BLaER1 (cell line): Measurements from ENCODE around the gene KLHL29.

ENCODE experiments used
- H3K27ac ChIP-seq: shearing (Covaris generic); formaldehyde crosslinking; 2 replicates; pipeline ENCODE4 v1.8.1; 2022
- H3K27me3 ChIP-seq: shearing (Covaris generic); formaldehyde crosslinking; 2 replicates; pipeline ENCODE4 v1.8.1; 2022
- H3K36me3 ChIP-seq: shearing (Covaris generic); formaldehyde crosslinking; 2 replicates; pipeline ENCODE4 v1.8.1; 2022
- H3K4me1 ChIP-seq: shearing (Covaris generic); formaldehyde crosslinking; 2 replicates; pipeline ENCODE4 v1.8.1; 2022
- H3K4me2 ChIP-seq: shearing (Covaris generic); formaldehyde crosslinking; 2 replicates; pipeline ENCODE4 v1.8.1; 2022
- H3K4me3 ChIP-seq: shearing (Covaris generic); formaldehyde crosslinking; 2 replicates; pipeline ENCODE4 v1.8.1; 2022
- H3K9ac ChIP-seq: shearing (Covaris generic); formaldehyde crosslinking; 2 replicates; pipeline ENCODE4 v1.8.1; 2022
- H3K9me3 ChIP-seq: shearing (Covaris generic); formaldehyde crosslinking; 2 replicates; pipeline ENCODE4 v1.8.1; 2022
- H4K20me1 ChIP-seq: shearing (Covaris generic); formaldehyde crosslinking; 2 replicates; pipeline ENCODE4 v1.8.1; 2022
- Cebpa-rat ChIP-seq: shearing (Covaris generic); IDR thresholded peaks from 2 replicates; pipeline ENCODE4 v1.8.1; 2022

Gene KLHL29

DNA sequence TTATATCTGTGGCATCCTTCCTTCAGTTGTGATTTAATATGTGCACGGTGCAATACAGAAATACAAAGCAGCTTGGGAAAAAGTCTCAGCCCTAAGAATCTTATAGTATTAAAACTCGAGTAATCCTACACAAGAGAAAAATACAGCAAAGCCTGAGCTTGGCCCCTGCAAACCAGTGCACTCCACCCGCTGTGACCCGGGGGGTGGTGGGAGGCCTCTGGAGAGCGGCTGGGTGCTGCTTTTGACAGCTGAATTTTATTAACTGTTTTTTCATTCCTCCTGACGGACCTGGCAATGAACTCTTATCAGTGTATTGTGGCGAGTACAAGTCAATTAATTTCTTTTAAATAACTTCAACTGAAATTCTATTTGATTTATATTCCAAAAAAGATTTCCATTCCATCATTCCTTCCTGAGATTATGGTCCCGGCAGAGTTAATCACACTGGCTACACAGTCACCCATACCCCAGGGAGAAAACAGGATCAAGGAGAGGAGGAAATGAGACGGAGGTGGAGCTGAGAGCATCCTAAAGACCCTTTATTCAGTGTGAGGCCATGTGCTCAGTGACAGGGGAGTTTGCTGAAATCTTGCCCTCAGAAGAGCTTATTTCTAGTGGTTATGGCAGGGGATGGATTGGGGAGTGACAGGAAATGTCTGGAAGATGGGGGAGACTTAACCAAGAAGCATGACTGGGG lies 124.8 kb downstream of the KLHL29 start:
- Histone ChIP-seq H4K20me1 (no peaks in the 10 kb centered on the region), H3K9me3 (no peaks in the 10 kb centered on the region), H3K36me3 (no peaks in the 10 kb centered on the region), H3K27me3 (no peaks in the 10 kb centered on the region), H3K4me2 (no peak overlapping the region), H3K4me3 (no peak overlapping the region), H3K27ac (no peak overlapping the region), H3K4me1 (peaks cover 12% of the 10 kb centered on the region), H3K9ac (no peak overlapping the region)
- no peak for TF ChIP-seq Cebpa-rat

DNA sequence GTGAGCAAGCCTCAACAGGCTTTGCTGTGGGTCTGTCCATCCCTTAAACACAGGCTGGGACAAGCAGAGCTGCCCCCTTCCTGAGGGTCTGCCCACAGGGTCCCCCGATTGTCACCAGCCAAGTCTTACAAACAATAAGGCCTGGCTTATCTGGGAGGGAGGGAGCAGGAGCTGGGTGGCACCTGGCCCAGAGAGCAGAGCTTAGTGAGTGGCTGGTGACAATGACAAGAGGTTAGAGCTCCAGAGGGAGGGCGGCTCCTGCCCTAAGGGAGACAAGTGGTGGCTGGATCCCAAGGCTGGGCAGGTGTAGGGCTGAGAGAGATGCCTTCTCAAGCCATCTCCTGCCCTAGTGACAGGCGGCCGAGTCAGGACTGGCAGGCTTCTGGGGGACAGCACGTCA lies 125.5 kb downstream of the KLHL29 start:
- peaks cover 12% of the 10 kb centered on the region for H3K4me1 ChIP-seq
- no peaks in the 10 kb centered on the region for H4K20me1 ChIP-seq
- TF ChIP-seq Cebpa-rat, result no peak
- no peaks in the 10 kb centered on the region for H3K36me3 ChIP-seq
- H3K4me2 ChIP-seq, result no peak overlapping the region
- no peaks in the 10 kb centered on the region for H3K9me3 ChIP-seq
- H3K9ac ChIP-seq, result no peak overlapping the region
- no peak overlapping the region for H3K4me3 ChIP-seq
- no peaks in the 10 kb centered on the region for H3K27me3 ChIP-seq
- H3K27ac ChIP-seq, result no peak overlapping the region

DNA sequence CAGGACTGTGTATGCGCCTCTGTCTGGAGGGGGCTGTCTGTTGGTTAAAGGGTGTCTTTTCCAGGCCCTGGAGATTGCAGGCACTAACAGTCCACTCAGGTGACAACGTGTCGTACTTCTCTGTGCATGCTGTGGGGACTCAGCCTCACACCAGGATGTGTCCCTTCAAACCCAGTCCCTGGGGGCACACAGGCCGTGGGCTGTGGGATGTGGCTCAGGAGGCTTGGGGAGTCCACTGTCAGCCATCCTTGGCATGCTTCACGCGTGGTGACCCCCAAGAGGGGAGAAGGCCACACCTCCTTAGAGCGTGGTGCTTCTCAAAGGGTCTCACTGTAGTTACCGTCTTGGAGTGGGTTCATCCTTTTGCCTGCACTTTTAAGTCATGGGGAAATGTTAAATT lies 127.8 kb downstream of the KLHL29 start:
- H3K4me1 ChIP-seq, result no peaks in the 10 kb centered on the region
- H4K20me1 ChIP-seq, result no peaks in the 10 kb centered on the region
- no peak for TF ChIP-seq Cebpa-rat
- no peak overlapping the region for H3K4me2 ChIP-seq
- no peaks in the 10 kb centered on the region for H3K27me3 ChIP-seq
- no peak overlapping the region for H3K4me3 ChIP-seq
- H3K9me3 ChIP-seq, result no peaks in the 10 kb centered on the region
- H3K27ac ChIP-seq, result no peak overlapping the region
- no peak overlapping the region for H3K9ac ChIP-seq
- no peaks in the 10 kb centered on the region for H3K36me3 ChIP-seq

DNA sequence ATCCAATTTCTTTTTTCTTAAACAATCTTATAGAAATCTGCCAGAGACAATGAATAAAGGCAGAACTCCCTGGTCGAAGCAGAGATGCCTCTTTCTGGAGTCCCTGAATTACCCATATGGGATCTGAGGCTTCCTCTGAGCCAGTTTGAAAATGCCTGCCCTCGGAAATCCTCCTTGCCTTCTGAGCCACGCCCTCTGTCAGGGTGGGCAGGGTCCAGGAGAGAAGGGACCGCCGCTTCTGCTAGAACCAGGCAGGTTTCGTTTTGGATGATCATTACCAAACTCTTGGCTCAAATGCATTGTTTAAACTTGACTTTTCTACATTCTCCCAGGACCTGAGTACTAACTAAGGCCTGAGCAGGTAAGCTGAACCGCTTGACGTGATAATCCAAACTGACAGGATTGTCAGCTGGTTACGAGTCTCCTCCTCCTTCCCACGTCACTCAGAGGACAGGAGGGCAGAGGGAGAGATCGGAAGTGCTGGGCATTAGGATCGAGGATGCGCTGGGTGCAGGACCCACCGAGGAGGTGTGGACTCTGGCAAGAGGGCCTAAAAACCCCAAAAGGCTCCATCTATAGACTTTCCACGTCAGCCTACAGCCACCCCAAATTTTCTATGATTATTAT lies 128.4 kb downstream of the KLHL29 start:
- Histone ChIP-seq H3K4me2 (no peak overlapping the region), H3K36me3 (no peaks in the 10 kb centered on the region), H3K27ac (no peak overlapping the region), H3K27me3 (no peaks in the 10 kb centered on the region), H3K4me3 (no peak overlapping the region), H4K20me1 (no peaks in the 10 kb centered on the region), H3K9ac (no peak overlapping the region), H3K9me3 (no peaks in the 10 kb centered on the region), H3K4me1 (no peaks in the 10 kb centered on the region)
- no peak for TF ChIP-seq Cebpa-rat

DNA sequence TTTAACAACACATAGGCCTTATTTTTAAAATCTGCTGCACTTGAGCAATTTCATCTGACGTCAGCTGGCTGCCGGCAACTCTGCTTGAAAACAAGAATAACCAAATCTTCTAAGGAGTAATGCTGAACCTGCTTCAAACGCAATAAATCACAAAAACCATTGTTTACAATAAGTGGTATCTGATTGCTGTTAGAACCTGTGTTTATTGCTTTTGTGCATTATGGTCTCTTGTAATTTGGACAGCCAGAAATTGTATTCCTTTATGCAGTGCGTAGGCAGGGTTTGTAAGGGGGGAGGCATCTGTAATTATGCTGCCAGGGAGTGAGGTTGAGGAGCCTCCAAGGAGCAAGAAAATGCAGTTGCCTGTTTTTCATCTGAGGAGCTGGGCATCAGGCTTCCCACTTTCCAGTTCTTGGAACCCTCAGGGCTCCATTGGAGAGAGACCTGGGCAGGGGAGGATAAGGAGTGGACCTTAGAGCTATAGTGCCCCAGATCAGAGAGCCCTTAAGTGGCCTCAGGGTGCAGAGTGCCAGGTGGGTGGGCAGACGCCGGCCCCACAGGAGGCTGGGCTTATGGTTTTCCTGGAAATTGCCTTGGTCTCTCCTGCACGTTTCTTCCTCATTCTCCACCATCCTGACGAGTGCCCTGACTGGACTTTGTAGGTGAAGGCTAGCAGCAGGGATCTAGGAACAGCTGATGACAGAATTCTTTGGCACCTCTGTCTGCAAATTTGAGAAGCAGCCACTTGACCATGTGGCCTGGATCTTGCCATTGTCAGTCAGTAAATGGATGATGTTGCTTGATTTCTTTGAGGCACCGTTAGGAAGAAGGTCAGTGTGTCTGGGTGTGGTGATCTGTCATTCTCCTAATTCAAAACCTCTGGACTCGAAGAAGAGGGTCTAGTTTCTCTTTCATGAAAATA lies 129.2 kb downstream of the KLHL29 start:
- H3K4me1 ChIP-seq, result no peaks in the 10 kb centered on the region
- no peak overlapping the region for H3K4me3 ChIP-seq
- H3K27ac ChIP-seq, result no peak overlapping the region
- no peak overlapping the region for H3K4me2 ChIP-seq
- no peak overlapping the region for H3K9ac ChIP-seq
- H3K9me3 ChIP-seq, result no peaks in the 10 kb centered on the region
- no peaks in the 10 kb centered on the region for H3K36me3 ChIP-seq
- TF ChIP-seq Cebpa-rat, result no peak
- H3K27me3 ChIP-seq, result no peaks in the 10 kb centered on the region
- no peaks in the 10 kb centered on the region for H4K20me1 ChIP-seq

DNA sequence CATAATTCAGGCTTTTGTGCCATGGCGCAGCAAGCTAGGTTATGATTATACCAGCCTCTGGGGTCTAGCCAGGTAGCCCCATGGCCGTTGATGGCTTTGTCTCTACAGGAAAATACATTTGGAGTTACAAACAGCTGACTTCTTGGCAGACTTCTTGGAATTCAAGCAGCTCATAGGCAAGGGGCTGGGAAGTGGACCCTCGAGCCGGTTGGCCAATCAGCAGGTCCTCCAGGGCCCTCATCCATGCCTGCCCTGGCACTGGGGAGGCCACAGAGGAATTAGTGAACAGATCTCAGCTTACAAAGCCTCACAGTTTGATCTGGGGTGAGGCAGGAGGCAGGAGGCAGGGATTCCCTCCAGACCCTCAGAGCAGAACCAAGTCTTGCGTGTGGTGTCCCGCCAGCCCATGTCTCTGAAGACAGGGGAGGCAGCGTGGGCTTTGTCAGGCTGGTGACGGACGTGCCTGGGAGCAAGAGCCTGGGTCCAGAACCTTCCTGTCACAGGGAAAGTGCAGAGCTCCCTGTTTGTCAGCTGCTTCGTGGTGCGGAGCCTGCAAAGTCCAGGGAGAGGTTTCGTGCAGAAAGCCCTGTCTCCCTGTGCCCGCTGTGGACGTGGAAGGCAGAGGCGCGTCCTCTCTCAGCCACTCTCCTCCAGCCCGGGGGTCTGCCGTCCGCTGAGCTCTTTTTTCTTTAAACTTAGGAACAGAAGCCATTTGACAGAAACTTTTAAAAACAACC lies 131.7 kb downstream of the KLHL29 start:
- Histone ChIP-seq H3K4me2 (no peak overlapping the region), H4K20me1 (no peaks in the 10 kb centered on the region), H3K9ac (no peak overlapping the region), H3K36me3 (no peaks in the 10 kb centered on the region), H3K4me1 (no peaks in the 10 kb centered on the region), H3K27me3 (no peaks in the 10 kb centered on the region), H3K9me3 (no peaks in the 10 kb centered on the region), H3K27ac (no peak overlapping the region), H3K4me3 (no peak overlapping the region)
- no peak for TF ChIP-seq Cebpa-rat

DNA sequence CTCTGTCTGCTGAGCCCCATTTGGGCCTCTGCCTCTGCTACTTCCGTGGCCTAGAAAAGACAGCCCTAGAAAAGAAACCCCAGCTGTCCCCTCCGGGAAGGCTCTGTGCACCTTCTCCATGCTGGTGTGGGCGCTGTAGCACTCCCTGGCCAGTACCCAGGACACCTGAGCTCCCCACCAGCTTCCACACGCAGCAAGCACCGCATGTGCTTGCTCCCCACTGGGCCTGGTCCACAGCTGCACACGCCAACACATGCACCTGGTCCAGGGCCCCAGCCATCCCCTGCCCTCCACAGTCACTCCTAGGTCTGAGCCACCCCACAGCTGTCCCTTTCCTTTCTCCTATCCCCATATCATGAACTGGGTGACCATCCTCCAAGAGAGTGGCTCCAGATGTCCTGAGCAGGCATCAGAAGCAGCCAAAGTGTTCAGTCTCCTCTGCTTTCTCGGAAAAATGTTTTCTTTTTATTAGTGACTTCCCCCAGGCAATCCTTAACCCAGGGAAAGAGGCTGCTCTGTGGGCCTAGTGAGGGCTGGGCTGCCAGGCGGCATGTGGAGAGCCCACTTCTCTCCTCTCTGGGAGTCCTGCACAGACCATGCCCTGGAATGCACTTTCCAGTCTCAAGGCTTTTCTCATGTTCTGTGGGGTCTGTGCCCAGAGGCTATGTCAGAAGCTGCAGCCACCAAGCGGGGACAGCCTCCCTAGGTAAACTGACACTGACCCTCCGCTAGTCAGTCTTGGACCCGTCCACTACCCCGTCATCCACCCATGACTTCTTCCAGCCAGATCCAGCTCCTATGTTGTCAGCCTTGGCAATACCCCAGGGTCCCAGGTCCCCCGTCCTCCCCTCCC lies 133.7 kb downstream of the KLHL29 start:
- H3K36me3 ChIP-seq, result no peaks in the 10 kb centered on the region
- H4K20me1 ChIP-seq, result no peaks in the 10 kb centered on the region
- no peak overlapping the region for H3K4me2 ChIP-seq
- TF ChIP-seq Cebpa-rat, result no peak
- no peaks in the 10 kb centered on the region for H3K9me3 ChIP-seq
- no peak overlapping the region for H3K27ac ChIP-seq
- no peaks in the 10 kb centered on the region for H3K4me1 ChIP-seq
- H3K9ac ChIP-seq, result no peak overlapping the region
- no peaks in the 10 kb centered on the region for H3K27me3 ChIP-seq
- H3K4me3 ChIP-seq, result no peak overlapping the region

DNA sequence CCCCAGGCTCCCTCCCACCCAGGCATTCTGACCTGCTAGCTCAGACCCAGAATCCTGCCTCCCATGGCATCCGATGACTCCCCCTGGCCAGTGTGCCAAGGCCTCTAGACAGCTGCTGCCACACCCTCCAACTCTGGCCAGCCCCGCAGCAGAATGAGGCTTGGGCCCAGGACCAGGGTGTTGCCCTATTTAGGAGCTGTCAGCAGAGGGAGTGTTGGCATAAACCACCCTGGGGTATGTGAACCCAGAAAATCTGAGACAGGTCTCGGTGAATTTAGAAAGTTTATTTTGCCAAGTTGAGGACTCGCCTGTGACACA lies 134.3 kb downstream of the KLHL29 start:
- Histone ChIP-seq H3K4me1 (no peaks in the 10 kb centered on the region), H3K9ac (no peak overlapping the region), H3K4me3 (no peak overlapping the region), H3K36me3 (no peaks in the 10 kb centered on the region), H3K4me2 (no peak overlapping the region), H4K20me1 (no peaks in the 10 kb centered on the region), H3K27me3 (no peaks in the 10 kb centered on the region), H3K9me3 (no peaks in the 10 kb centered on the region), H3K27ac (no peak overlapping the region)
- TF ChIP-seq Cebpa-rat, result no peak

DNA sequence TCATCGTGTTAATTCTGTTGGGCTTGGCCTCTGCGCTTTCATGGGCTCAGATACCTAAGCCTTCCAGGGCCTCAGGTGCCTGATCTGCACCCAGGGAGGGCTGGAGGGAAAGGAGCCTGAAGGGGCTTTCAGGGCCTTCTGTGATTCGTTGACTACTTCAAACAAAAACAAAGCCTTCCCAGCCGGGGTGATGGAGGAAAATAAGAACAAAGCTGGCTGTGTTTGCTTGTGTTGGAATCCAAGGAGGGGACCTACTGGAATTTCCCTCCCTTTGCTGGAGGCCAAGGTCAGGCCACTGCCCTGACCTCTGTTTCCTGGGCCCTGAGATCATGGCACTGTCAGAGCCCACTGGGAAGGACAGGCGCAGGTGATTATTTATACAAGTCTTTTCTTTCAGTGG lies 135.3 kb downstream of the KLHL29 start:
- Histone ChIP-seq H3K4me2 (no peak overlapping the region), H3K27ac (no peak overlapping the region), H3K9me3 (no peaks in the 10 kb centered on the region), H3K4me3 (no peak overlapping the region), H3K9ac (no peak overlapping the region), H4K20me1 (no peaks in the 10 kb centered on the region), H3K27me3 (no peaks in the 10 kb centered on the region), H3K4me1 (no peaks in the 10 kb centered on the region), H3K36me3 (no peaks in the 10 kb centered on the region)
- TF ChIP-seq Cebpa-rat, result no peak
